Neural crest cell (in vitro differentiated cells): ENCODE measurements around the gene SERPINB2. TPM values are rescaled to one million over a fixed set of nuclear protein-coding genes. Genes with fewer than 3 reads are reported as not detected.

Experiments
- DNase-seq: peaks from one replicate; pipeline ENCODE4 v3.0.0; 2021; ENCODE audit warnings: low read depth, mixed read lengths, low spot score
- H3K27ac Mint-ChIP-seq: one replicate; pipeline ENCODE4 v1.8.0; 2021; ENCODE audit warnings: mild to moderate bottlenecking, mixed read lengths; ENCODE audit not compliant: unreplicated experiment
- H3K27me3 Mint-ChIP-seq: 2 replicates; pipeline ENCODE4 v1.8.0; 2021; ENCODE audit warnings: low read depth, mild to moderate bottlenecking, mixed read lengths
- H3K36me3 Mint-ChIP-seq: 2 replicates; pipeline ENCODE4 v1.8.0; 2021; ENCODE audit warnings: low read depth, mild to moderate bottlenecking, mixed read lengths
- H3K4me1 Mint-ChIP-seq: 2 replicates; pipeline ENCODE4 v1.8.0; 2021; ENCODE audit warnings: mixed read lengths
- H3K4me3 Mint-ChIP-seq: one replicate; pipeline ENCODE4 v1.8.0; 2021; ENCODE audit warnings: mild to moderate bottlenecking, mixed read lengths
- H3K9me3 Mint-ChIP-seq: 2 replicates; pipeline ENCODE4 v1.8.0; 2021; ENCODE audit warnings: mixed read lengths
- CTCF ChIP-seq: fragments of 200-600 bp; sonication (generic); conservative IDR thresholded peaks from 2 replicates; pipeline ENCODE4 v1.5.0; 2021; ENCODE audit warnings: antibody characterized with exemption, mild to moderate bottlenecking
- total RNA-seq: library from RNA; stranded (reverse); gene quantifications from 2 replicates; pipeline ENCODE4 v1.2.1, GENCODE V29; 2021

Gene SERPINB2
- total RNA-seq, 1 donor from 2014 or later, result not detected

- Mint-ChIP-seq H3K4me1 (no peaks in the 10 kb centered on the region), H3K27me3 (peaks cover 5% of the 10 kb centered on the region), H3K36me3 (no peaks in the 10 kb centered on the region), H3K4me3 (no peak overlapping the region), H3K9me3 (no peaks in the 10 kb centered on the region), H3K27ac (no peak overlapping the region)
- no peak for DNase-seq
- no peak for TF ChIP-seq CTCF
These were observed 19.0 kb upstream of the SERPINB2 start for GRCh38 chr18:63868546-63868945.

- no peaks in the 10 kb centered on the region for H3K36me3 Mint-ChIP-seq
- no peaks in the 10 kb centered on the region for H3K4me1 Mint-ChIP-seq
- no peak for DNase-seq
- H3K27me3 Mint-ChIP-seq, result peaks cover 5% of the 10 kb centered on the region
- no peak for TF ChIP-seq CTCF
- no peak overlapping the region for H3K4me3 Mint-ChIP-seq
- H3K27ac Mint-ChIP-seq, result no peak overlapping the region
- no peaks in the 10 kb centered on the region for H3K9me3 Mint-ChIP-seq
These were observed 18.1 kb upstream of the SERPINB2 start for GRCh38 chr18:63869374-63869773.

- Mint-ChIP-seq H3K36me3 (no peaks in the 10 kb centered on the region), H3K27ac (no peak overlapping the region), H3K9me3 (no peaks in the 10 kb centered on the region), H3K27me3 (peaks cover 5% of the 10 kb centered on the region), H3K4me1 (no peaks in the 10 kb centered on the region), H3K4me3 (no peak overlapping the region)
- no peak for TF ChIP-seq CTCF
- no peak for DNase-seq
These were observed 17.7 kb upstream of the SERPINB2 start for GRCh38 chr18:63869851-63870250.

GRCh38 chr18:63871836-63872235 is 15.7 kb upstream of the SERPINB2 start:
- Mint-ChIP-seq H3K27ac (no peak overlapping the region), H3K36me3 (no peaks in the 10 kb centered on the region), H3K4me3 (no peak overlapping the region), H3K27me3 (peaks cover 4% of the 10 kb centered on the region), H3K9me3 (peaks cover 2% of the 10 kb centered on the region), H3K4me1 (no peaks in the 10 kb centered on the region)
- TF ChIP-seq CTCF, result no peak
- DNase-seq, result no peak

- Mint-ChIP-seq H3K36me3 (no peaks in the 10 kb centered on the region), H3K9me3 (peaks cover 2% of the 10 kb centered on the region)
These were observed 14.9 kb upstream of the SERPINB2 start for GRCh38 chr18:63872586-63872985.

More at GRCh38 chr18:63872586-63872985, 14.9 kb upstream of the SERPINB2 start:
- no peak overlapping the region for H3K4me3 Mint-ChIP-seq
- no peak for TF ChIP-seq CTCF
- no peak for DNase-seq
- no peak overlapping the region for H3K27ac Mint-ChIP-seq
- H3K4me1 Mint-ChIP-seq, result no peaks in the 10 kb centered on the region
- H3K27me3 Mint-ChIP-seq, result no peaks in the 10 kb centered on the region
